ENCODE results near the gene CENPU.
A peak's percentile ranks its signal among the peaks of the same experiment; 100 is the strongest.
"Not testable (repeated sequence)": the region's sequence is repeated elsewhere in the genome, so short reads cannot be mapped to it uniquely, and the experiment has no call there.

The CENPU gene

DNA sequence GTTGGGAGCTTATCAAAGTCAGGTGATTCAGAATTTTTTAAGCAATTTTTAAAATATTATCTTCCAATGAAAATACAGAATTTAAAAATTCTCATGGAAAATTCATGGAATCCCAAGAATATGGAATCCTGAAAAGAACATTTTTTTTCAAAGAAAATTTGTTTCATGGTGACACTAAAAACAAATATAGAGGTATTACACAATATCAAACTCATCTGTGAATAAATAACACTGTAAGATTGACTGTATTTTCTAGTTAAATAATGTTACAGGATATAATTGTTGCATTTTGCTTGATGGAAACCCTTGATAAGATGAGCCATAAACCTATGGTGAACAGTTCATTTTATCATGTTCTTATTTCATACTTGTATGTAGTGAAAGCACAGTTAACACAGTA is 72.9 kb downstream of the CENPU start:
- no peak for DNase-seq

DNA sequence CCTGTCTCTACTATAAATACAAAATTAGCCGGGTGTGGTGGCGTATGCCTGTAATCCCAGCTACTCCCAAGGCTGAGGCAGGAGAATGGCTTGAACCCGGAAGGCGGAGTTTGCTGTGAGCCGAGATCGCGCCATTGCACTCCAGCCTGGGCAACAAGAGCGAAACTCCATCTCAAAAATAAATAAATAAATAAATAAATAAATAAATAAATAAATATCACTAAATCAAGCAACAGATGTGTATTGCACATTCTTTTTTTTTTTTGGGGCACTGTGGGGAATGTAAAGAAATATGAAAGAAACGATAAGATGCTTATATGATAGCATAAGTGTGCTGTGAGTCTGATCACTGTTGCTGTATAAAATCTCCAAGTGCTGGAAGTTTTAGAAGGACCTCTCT is 76.1 kb downstream of the CENPU start:
- not testable (repeated sequence) for DNase-seq

DNA sequence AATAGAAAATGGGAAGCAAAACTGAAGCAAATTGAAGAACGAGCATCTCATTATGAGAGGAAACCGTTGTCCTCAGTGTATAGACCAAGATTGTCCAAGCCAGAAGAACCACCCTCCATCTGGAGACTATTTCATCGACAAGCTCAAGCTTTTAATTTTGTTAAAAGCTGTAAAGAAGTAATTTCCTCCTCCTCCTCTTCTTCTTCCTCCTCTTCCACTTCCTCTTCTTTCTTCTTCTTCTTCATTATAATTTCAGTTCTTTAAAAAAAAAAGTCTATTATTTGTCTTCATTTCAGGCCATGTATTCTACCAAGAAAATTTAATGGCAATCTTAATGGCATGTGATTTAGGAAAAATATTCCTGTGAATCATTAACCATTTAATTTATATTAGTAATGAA is 76.8 kb downstream of the CENPU start:
- DNase-seq = no peak

DNA sequence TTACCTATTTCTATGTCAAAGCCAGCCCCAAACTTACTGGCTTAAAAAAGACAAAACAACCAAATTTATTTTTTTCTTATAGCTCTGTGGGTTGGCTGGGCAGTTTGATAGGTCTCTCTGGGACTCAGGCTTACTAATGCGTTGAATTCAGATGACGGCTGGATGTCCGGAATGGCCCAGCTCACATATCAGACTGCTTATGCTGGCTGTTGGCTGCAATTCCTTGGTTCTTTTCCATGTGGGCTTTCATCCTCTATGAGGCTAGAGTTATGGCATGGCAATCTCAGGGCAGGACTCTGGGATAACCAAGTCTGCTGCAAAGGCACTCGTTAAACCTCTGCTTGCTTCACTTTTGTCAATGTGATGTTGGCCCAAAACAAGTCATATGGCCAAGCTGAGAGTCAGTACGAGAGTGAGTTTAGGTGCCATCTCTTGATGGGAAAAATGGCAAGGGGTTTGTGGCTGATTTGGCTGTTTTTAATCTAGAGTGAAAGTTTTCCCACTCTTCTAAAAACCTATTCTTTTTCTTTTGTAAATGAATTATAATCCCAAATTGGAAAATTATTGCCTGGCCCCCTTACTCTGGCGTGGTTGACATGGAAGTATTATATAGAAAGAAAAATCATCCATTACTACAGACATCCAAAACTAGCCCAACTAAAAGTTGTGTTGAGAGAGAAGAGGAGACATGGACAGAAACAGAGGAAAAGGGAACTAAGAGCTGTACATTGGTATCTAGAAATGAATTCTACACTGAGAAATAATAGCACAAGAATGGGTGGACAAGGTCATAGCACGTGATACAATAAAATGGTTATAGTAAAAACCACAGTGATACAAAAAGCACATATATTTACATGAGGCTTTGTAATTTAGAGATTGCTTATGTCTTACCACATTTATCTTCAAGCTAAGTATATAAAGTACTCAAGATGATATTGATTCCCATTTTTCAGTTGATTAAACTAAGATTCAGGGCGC is 77.7 kb downstream of the CENPU start:
- no peak for DNase-seq

DNA sequence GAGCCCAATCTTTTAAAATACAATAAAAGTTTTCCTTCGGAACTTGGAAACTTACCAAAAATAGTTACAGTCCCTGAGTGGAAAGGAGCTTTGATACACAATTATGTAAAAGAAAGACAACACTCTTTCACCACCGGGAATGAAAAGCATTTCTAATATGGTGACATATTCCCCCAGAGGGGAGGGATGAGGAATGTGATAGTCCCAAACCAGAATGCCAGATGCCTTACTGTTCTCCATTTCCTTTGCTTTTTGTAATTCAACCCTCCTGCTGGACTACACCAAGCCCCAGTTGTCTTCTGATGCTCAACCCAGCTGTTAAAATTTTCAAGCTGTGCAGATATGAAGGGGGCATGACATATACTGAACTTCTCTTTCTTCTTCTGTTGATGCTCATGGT is 80.2 kb downstream of the CENPU start:
- DNase-seq = no peak

DNA sequence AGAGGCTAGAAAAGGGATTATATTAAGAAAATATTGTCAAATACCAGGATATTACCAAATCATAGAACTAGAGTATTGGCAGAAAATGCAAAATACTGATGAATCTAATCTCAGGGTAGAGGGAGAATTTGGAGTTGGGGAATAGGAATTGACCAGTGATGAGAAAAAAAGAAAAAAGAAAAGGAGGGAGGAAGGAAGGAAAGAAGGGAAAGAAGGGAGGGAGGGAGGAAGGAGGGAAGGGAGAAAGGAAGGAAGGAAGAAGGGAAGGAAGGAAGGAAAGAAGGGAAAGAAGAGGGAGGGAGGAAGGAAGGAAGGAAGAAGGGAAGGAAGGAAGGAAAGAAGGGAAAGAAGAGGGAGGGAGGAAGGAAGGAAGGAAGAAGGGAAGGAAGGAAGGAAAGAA is 81.2 kb downstream of the CENPU start:
- DNase-seq = not testable (repeated sequence)

DNA sequence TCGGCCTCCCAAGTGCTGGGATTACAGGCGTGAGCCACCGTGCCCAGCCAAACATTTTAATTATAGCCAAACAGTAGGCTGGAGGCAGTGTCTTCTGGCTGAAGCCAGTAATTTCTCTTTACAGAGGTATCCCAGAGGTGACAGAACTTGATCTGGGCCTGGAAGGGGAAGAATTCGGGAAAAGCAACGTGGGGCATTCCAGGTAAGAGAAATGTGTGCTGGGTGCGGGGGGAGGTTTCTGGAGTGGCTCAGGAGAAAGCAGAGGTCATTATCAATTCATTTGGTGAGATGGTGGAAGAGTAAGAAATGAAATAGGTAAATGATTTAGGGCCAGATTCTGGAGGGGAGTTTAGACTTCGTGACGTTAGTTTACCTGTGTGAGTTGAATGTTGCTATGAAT is 82.0 kb downstream of the CENPU start:
- no peak for DNase-seq

DNA sequence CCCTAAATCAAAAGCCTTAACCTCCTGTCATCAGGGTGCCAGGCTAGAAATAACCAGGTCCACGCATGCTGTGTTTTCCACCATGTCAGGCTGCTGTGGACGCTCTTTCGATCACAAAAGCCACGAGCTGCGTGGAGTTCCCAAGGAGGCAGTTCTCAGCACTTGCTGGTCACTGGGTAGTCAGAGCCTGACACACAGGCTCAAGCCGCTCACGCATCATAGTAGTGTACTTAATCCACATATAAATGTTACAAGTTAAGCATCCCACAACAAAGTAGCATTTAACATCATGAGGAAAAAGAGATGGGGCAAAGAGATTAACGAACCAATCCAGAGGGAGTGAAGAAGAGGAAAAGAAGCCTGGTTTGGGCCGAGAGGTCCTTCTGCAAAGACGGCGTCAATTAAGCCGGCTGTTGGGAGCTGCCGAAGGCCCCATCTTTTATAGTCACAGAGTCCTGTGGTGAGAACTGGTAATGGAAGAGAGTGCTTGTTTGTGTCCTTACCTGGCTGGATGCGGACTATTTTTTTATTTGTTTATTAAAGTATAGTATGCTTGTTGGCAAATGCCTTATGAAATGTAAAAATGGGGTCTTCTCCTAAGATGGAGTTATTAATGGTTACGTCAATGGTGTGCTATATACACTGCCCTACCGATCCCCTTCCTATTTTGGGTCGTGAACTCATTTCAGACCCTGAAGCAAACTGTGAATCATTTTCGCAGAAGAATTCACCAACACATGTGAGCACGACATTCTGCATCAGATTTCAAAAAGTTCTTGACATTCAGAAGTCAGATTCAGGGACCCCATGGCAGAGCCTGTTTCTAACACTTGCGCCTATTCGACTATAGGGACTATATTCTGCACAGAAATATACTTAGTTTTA is 83.7 kb downstream of the CENPU start:
- DNase-seq = peak; percentile 29

DNA sequence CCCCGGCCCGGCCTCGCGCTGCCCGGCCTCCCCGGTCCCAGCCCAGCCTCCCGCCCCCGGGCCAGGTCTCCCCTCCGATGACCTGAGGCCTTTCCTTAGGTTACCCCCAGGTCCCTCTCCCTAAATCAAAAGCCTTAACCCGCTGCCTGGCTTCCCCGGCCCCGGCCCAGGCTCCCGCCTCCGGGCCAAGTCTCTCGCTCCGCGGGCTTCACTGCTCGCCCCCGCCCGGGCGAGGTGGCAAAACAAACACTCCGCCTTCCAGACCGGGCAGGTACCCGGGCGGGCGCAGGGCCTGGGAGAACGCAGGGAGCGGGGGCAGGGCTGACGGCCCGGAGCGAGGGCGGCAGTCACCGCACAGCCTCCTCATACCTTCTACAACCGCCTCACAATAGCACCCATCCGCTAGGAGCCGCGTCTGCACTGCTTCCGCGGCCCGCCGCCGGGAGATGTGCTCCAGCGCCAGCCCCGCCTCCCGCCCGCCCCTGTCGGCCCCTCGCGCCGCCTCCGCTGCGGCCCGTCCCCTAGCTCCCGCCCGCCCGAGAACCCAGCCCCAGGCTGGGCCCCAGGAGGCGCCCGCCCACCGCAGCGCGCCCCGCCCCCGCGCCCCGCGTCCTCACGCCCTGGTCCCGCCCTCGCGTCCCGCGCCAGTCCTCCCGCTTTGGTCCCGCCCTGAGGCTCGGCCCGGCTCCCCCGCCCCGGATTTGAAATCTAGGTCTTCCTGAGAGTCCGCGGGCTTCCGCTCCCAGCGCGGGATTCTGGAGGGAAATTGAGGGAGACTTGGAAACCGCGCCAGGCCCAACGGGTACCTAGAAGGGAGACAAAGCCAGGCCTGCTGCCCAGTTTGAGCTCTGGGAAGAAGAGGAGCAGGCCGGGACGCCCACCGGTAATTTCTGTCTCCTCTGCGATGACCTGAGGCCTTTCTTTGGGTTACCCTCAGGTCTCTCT is 84.6 kb downstream of the CENPU start, which contains the start of the genes CASP3 and PRIMPOL:
TSS of gene CASP3 (minus strand) at position 422 of the 945 bp plus-strand sequence. CDS start 10,994 bp downstream, outside the sequence.
TSS of gene PRIMPOL (plus strand) at position 713 of the 945 bp plus-strand sequence. CDS start 7,403 bp downstream, outside the sequence.
- peak; percentile 96 for DNase-seq

DNA sequence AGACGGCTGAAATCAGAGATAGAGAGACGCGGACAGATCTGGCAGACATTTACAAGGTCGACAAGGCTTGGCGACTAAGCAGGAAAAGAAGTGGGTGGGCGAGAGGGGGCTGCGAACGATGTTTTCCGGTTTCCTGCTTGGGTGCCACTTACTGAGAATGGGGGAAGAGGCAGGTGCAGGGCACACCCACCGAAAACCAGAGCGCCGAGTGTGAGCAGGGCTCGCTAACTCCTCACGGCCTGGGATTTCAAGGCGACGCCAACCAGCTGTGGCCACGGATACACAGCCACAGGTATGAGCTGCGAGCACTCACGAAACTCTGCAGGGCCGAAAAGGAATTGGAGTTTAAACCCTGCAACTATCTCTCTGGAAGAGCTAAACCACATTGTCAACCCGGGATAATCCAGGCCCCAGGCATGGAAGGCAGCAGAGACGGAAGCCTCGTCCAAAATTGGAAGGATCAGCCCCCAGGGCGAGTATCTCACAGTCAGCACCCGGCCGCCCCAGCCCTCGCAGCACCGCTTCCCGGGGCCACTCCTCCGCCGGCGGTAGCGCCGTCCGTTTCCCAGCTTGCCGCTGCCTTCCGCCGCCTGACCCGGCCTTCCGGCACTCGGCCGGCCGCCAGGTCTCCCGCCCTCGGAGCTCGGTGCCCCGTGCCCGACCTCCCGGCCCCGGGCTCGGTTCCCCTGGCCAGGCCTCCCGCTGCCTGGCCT is 85.4 kb downstream of the CENPU start:
- DNase-seq = peak; percentile 27

DNA sequence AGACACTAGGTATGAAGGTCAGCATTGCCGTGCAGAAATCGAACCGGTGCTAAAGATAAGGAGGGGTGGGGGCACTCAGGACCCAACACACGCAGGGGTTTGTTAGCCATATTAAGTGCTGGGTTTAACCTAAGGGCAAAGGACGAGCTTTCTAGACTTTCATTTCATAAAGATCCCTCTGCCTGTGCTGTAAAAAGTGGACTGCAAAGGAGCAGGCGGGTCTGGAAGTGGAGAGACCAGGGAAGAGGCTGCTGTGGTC is 85.9 kb downstream of the CENPU start:
- no peak for DNase-seq

DNA sequence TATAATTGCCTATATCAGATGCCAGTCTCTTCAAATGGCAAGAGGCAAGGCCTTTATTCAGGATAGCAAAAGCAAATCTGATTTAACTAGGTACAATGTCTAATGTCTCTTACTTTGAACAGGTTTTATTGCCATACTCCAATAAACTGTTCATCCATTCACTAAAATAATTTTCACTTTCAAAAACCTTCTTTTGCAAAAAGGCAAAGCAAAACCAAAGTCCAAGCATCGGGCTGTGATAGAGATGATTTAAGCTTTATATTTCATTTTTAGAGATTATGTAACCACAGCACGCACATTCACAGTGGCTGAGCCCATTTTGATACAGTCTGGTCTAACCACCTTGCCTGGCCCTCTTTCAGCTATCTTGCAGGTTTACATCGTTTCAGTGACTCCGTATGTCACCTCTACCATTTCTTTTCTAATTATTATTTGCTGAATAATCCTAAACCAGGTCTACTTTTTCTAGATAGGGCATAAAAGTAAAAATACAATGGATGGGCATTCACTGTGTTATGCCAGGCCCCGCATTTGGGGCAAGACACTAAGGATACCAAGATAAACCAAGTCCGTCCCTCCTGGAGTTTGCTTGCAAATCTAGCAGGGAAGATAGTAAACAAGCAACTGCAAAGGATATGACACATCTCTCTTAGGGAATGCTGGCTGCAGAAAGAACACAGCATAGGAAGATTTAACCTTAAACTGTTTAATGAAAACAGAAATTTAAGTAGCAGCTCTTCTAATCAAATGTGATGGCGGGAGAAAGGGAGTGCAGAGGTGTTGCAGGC is 86.4 kb downstream of the CENPU start:
- DNase-seq = no peak

DNA sequence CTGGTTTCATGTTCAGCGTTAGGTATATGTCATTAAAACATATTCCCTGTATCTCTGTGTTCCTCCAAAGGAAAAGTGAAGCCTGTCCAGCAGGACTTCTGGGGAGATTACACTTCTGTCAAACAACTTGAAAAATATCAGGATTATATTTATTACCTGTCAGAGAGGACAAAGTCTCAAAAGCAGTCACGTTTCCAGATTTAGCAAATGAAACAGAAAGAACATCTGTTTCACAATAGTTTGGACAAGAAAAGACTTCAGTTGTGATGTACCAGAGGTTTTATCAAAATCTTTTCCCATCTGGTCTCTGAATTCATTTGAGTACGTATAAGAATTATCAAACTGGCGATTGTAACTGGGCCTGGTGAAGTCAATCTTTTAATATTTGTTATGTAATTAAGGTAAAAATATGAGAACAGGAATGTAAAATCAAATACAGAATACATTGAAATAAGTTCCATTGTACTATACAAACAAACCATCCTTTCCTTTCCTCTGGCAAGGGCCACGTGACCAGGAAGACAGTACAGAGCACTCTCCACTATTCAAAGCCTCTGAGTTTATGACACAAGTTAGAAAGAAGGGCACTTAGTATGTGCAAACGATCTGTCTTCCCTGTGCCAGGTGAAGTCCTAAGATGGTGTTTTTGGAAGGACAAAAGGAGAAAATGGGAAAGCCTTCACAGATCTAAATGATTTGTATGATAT is 87.8 kb downstream of the CENPU start:
- no peak for DNase-seq

DNA sequence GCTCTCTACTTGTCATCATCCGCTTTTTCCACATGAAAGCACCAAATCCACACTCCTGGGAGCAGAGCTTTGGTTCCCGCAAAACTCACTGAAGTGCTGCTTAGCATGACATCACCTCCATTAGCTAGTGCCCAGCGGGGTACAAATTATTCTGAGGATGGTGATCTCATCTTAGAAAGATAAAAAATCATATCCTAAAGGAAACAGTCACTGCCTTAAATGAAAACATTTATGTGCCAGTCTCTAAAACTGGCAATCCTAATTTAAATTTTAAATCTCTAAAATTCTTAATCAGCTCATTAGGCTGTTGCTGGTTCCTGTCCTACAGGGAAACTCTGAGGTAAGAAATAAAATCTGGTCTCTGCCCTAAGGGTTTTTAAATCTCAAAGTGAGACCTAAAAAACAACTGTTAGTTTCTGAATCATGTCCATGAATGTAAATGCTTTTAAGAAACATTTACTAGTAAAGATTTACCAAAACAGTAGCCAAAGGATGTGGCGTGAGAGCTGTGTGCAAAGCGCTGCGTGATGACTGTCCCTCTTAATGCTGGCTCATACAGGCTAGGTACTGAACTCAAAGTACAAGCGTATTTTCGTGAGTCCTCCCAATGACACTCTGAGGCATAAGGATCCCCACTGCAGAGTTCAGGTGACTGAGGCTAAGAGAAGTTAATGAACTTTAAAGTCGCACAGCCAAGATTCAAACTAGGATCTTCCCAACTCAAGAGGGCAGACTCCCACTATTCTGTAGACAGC is 89.2 kb downstream of the CENPU start:
- no peak for DNase-seq

Measured in CD4-positive, alpha-beta T cell treated with Interleukin-15 for 1 hour (primary cell).